ENCODE results near the gene GFER. TPM values are rescaled to one million over a fixed set of nuclear protein-coding genes. Genes with fewer than 3 reads are reported as not detected.
A peak's percentile ranks its signal among the peaks of the same experiment; 100 is the strongest.

The GFER gene
- total RNA-seq, 1 donor from 2014 or later: 23.1 TPM

DNA sequence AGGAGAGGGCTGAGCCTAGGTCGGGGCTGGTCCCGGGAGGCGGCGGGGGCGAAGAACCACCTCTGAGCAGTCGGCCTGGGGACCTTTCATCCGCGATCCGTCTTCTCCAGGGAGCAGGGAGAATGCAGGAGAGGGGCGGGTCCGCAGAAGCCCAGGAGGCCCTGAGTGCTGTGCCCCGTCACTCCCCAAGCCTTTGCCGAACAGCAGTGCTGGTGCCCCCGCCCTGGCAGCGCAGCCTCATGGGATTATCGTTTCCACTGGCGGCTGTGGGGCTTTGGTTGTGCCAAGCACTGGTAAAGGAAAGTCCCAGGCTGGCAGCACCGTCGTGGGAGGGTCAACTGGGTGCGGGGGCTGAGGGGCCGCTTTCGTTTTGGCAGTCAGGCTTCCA, 11.5 kb upstream of the GFER start:
- peak; percentile 4 for ATAC-seq
- TF ChIP-seq, protein P1, sequence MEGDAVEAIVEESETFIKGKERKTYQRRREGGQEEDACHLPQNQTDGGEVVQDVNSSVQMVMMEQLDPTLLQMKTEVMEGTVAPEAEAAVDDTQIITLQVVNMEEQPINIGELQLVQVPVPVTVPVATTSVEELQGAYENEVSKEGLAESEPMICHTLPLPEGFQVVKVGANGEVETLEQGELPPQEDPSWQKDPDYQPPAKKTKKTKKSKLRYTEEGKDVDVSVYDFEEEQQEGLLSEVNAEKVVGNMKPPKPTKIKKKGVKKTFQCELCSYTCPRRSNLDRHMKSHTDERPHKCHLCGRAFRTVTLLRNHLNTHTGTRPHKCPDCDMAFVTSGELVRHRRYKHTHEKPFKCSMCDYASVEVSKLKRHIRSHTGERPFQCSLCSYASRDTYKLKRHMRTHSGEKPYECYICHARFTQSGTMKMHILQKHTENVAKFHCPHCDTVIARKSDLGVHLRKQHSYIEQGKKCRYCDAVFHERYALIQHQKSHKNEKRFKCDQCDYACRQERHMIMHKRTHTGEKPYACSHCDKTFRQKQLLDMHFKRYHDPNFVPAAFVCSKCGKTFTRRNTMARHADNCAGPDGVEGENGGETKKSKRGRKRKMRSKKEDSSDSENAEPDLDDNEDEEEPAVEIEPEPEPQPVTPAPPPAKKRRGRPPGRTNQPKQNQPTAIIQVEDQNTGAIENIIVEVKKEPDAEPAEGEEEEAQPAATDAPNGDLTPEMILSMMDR (IDR thresholded peaks at IDR 0.05): no peak
- Histone ChIP-seq H3K27me3 (no peaks in the 10 kb centered on the region), H3K4me1 (peaks cover 16% of the 10 kb centered on the region), H3K36me3 (peaks cover 35% of the 10 kb centered on the region), H3K4me3 (peak overlapping the region; percentile 99), H3K27ac (peak overlapping the region; percentile 91), H3K9me3 (no peaks in the 10 kb centered on the region)
- intact Hi-C loops (cut with DNase I): no loop called here
- peak; percentile 70 for DNase-seq

DNA sequence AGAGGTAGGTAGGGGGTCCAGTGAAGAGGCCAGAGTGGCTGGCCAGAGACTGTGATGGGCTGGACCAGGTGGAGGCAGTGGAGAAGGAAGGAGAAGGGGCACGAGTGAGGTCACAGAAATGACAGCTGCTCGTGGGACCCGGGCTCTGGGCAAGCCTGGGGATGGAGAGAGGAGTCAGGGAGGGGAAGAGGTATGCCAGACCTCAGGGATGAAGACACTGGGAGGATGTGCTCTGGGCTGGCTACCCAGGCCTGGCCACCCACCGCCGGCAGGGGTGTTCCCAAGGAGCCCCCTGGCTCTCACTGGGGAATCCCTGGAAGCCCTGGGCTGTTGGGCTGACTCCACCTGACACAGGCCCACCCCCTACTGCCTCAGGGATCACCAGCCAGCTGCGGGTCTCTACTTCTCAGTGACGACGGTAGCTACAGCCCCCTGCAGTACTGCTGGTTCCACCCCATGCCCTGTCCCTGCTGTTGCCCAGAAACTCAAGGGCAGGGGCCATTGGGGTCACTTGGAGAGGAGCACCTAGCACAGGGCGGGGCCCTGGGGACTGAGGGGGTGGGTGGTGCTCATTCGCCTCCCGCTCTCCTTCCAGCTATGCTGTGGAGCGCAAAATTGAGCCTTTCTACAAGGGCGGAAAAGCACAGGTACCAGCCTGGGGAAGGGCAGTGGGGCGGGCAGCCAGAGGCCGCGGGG, 10.4 kb upstream of the GFER start:
- Histone ChIP-seq H3K4me1 (peaks cover 16% of the 10 kb centered on the region), H3K4me3 (no peak overlapping the region), H3K27me3 (peaks cover 9% of the 10 kb centered on the region), H3K36me3 (peaks cover 45% of the 10 kb centered on the region), H3K9me3 (no peaks in the 10 kb centered on the region), H3K27ac (no peak overlapping the region)
- intact Hi-C loops (cut with DNase I): no loop called here
- TF ChIP-seq, protein P1 (IDR thresholded peaks at IDR 0.05): no peak
- ATAC-seq (no peak), DNase-seq (no peak)

DNA sequence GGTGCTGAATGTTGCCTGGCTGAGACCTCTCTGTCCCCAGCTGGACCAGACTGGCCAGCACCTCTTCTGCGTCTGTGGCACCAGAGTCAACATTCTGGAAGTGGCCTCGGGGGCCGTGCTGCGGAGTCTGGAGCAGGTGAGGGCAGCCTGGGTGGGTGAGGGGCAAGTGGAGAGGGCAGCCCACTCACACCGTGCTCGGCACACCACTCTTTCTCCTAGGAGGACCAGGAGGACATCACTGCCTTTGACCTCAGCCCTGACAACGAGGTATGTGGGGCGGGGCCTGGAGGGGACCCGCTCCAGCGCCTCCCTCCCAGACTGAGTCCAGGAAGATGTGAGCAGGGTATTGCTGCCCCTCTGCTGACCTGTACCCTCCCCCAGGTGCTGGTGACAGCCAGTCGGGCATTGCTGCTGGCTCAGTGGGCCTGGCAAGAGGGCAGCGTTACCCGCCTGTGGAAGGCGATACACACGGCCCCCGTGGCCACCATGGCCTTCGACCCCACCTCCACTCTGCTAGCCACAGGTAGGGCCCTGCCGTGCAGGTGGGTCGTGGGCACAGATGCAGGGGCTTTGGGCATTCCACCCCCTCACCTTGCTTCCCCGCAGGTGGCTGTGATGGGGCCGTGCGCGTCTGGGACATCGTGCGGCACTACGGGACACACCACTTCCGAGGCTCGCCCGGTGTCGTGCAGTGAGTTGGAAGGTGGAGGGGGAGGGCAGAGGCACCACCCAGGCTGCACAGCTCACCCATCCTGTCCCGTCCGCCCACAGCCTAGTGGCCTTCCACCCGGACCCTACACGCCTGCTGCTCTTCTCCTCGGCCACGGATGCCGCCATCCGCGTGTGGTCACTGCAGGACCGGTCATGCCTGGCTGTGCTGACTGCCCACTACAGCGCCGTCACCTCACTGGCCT, 9.6 kb upstream of the GFER start:
- intact Hi-C loops (cut with DNase I): no loop called here
- TF ChIP-seq, protein P1 (IDR thresholded peaks at IDR 0.05): no peak
- H3K4me3 ChIP-seq: no peak overlapping the region
- H3K36me3 ChIP-seq: peaks cover 45% of the 10 kb centered on the region
- no peak overlapping the region for H3K27ac ChIP-seq
- no peak for DNase-seq
- ATAC-seq: no peak
- no peaks in the 10 kb centered on the region for H3K9me3 ChIP-seq
- peaks cover 16% of the 10 kb centered on the region for H3K4me1 ChIP-seq
- peaks cover 17% of the 10 kb centered on the region for H3K27me3 ChIP-seq

DNA sequence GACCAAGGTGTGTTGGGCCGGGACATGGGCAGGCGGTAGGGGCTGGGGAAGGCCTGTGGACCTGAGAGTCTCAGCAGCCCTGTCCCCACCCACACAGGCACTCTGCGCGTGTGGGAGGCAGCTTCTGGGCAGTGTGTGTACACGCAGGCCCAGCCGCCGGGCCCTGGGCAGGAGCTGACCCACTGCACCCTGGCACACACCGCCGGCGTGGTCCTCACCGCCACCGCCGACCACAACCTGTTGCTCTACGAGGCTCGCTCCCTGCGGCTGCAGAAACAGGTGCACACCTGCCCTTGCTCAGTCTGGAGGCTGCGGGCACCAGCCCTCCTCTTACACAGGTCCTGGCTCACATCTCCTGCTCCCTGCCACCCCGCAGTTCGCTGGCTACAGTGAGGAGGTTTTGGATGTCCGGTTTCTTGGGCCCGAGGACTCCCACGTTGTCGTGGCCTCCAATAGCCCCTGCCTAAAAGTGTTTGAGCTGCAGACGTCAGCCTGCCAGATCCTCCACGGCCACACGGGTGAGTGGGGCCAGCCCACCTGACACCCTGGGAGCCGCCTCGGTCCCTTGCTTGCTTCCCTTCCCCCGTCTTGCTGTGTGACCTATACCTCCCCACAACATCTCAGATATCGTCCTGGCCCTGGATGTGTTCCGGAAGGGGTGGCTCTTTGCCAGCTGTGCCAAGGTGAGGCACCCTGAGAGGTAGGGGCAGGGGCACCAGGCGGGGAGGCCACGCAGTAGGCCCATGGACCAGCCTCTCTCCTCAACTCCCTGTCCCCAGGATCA, 8.4 kb upstream of the GFER start:
- intact Hi-C loops (cut with DNase I): no loop called here
- H3K27me3 ChIP-seq: peaks cover 25% of the 10 kb centered on the region
- ATAC-seq (no peak), DNase-seq (no peak)
- no peak overlapping the region for H3K4me3 ChIP-seq
- no peaks in the 10 kb centered on the region for H3K9me3 ChIP-seq
- TF ChIP-seq, protein P1 (IDR thresholded peaks at IDR 0.05): no peak
- peaks cover 16% of the 10 kb centered on the region for H3K4me1 ChIP-seq
- peaks cover 45% of the 10 kb centered on the region for H3K36me3 ChIP-seq
- H3K27ac ChIP-seq: no peak overlapping the region

DNA sequence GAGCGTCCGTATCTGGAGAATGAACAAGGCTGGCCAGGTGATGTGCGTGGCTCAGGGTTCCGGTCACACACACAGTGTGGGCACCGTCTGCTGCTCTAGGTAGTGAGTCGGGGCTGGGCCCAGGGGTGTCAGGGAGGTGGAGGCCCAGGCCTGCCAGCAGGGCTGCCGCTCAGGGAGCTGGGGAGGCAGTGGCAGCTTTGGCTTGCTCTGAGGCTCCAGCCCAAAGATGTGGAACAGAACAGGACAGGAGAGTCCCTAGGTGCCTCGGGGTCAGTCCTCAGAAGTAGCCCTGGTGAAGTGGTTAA, 7.8 kb upstream of the GFER start:
- Histone ChIP-seq H3K9me3 (no peaks in the 10 kb centered on the region), H3K4me3 (no peak overlapping the region), H3K27me3 (peaks cover 31% of the 10 kb centered on the region), H3K27ac (no peak overlapping the region), H3K36me3 (peaks cover 45% of the 10 kb centered on the region), H3K4me1 (peaks cover 13% of the 10 kb centered on the region)
- ATAC-seq (no peak), DNase-seq (no peak)
- intact Hi-C loops (cut with DNase I): no loop called here
- TF ChIP-seq, protein P1 (IDR thresholded peaks at IDR 0.05): no peak
